ENCODE data around the gene RTP5. TPM values are rescaled to one million over a fixed set of nuclear protein-coding genes. Genes with fewer than 3 reads are reported as not detected.

The RTP5 gene
- total and polyA plus RNA-seq, 2 of the 8 experiments (the other 6 are each of a cell fraction or from before 2014, with no cell fraction given): not detected

GRCh38 chr2:241873803-241874110 lies 4.2 kb downstream of the RTP5 start:
- 91% methylated on average over 7 of the region's 7 CpGs; no CpG with 5 or more reads in 1 of the 2 experiments for WGBS, 2 experiments (ENCODE audit: extremely low coverage in 1 of 2, insufficient coverage in 1 of 2, insufficient read length in 1 of 2, insufficient replicate concordance in 2 of 2, low coverage in 1 of 2, low lambda C conversion rate in 2 of 2, missing lambda C conversion rate in 1 of 2)
- no peak for DNase-seq (ENCODE audit: low read depth in 1 of 2, low spot score in 2 of 2)
- Histone ChIP-seq H2BK5ac (ENCODE audit: low read depth, low read length) (no peak overlapping the region), H2AFZ (ENCODE audit: low read length) (no peak overlapping the region), H3K23me2 (ENCODE audit: low read depth, low read length) (no peaks in the 10 kb centered on the region), H4K5ac (ENCODE audit: insufficient read length, low read depth, low read length) (no peak overlapping the region), H3K79me1 (ENCODE audit: low read depth, low read length) (no peaks in the 10 kb centered on the region), H2BK20ac (ENCODE audit: low read length) (no peak overlapping the region), H2BK12ac (ENCODE audit: low read depth, low read length) (no peak overlapping the region), H3K18ac (ENCODE audit: extremely low read depth, low read length) (no peak overlapping the region), H3K36me3 (ENCODE audit: control insufficient read depth in 2 of 4, insufficient read depth in 4 of 4, low read length in 3 of 4) (no peaks in the 10 kb centered on the region), H3K4me2 (ENCODE audit: insufficient read depth in 1 of 2, low read depth in 2 of 2, low read length in 2 of 2) (no peak overlapping the region), H3K27ac (ENCODE audit: low read depth, low read length) (no peak overlapping the region), H2BK15ac (ENCODE audit: low read length) (no peak overlapping the region), H3K23ac (ENCODE audit: insufficient read length) (no peak overlapping the region), H3K9me3 (ENCODE audit: insufficient read depth in 2 of 2, low read depth in 1 of 2, low read length in 1 of 2) (peaks cover 7 to 18% of the 10 kb centered on the region in 2 experiments; a peak in 3 of 4 replicates), H4K20me1 (replicated peaks in 1 of 2; ENCODE audit: control insufficient read depth in 1 of 2, insufficient read depth in 2 of 2, low read length in 2 of 2) (no peaks in the 10 kb centered on the region), H3K9ac (replicated peaks in 1 of 4; ENCODE audit: extremely low read depth in 1 of 4, low read depth in 3 of 4, low read length in 3 of 4) (no peak overlapping the region), H2BK120ac (replicated peaks; ENCODE audit: low read depth, low read length) (no peak overlapping the region), H3K27me3 (replicated peaks in 1 of 4; ENCODE audit: control insufficient read depth in 3 of 4, extremely low read depth in 1 of 4, insufficient read depth in 3 of 4, low read length in 3 of 4) (no peaks in the 10 kb centered on the region), H3K4ac (replicated peaks; ENCODE audit: insufficient read length, low read depth, low read length) (no peak overlapping the region), H3K4me3 (ENCODE audit: extremely low read depth in 1 of 4, insufficient read depth in 2 of 4, low read depth in 3 of 4, low read length in 4 of 4) (no peak overlapping the region), H4K8ac (ENCODE audit: extremely low read depth, insufficient read depth, low read length) (no peak overlapping the region), H3K79me2 (ENCODE audit: control insufficient read depth in 1 of 2, insufficient read depth in 2 of 2, low read length in 2 of 2) (no peaks in the 10 kb centered on the region), H2AK5ac (ENCODE audit: low read depth, low read length) (no peak overlapping the region), H3K4me1 (replicated peaks in 1 of 4; ENCODE audit: control insufficient read depth in 3 of 4, insufficient read depth in 4 of 4, low read length in 3 of 4) (no peaks in the 10 kb centered on the region; a peak in 1 of 7 replicates), H3K56ac (replicated peaks; ENCODE audit: insufficient read length, low read depth, low read length) (no peak overlapping the region), H3K14ac (ENCODE audit: insufficient read length) (no peak overlapping the region), H4K91ac (replicated peaks; ENCODE audit: insufficient read length, low read length) (no peak overlapping the region)
- ChIA-PET POLR2A (ENCODE audit: partially characterized antibody) (interaction anchor here (0.7 kb wide), 1 partner anchor 172 kb away, joined by 4 read pairs; the partner anchor contains the start of gene ING5), CTCF (ENCODE audit: partially characterized antibody) (interaction anchor here (1.3 kb wide), 1 partner anchor 141 kb away, joined by 3 read pairs; no protein-coding TSS in a partner anchor)
- no peak for FAIRE-seq
- TF ChIP-seq CTBP2 (IDR thresholded peaks at IDR 0.05; ENCODE audit: borderline replicate concordance, insufficient read depth, insufficient read length, low read length) (no peak), MAX (IDR thresholded peaks at IDR 0.05) (no peak), KDM4A (IDR thresholded peaks at IDR 0.05; ENCODE audit: low read depth, low read length, severe bottlenecking) (no peak), CTCF (IDR thresholded peaks at IDR 0.05; ENCODE audit: control extremely low read depth in 1 of 3, insufficient read depth in 1 of 3, low read depth in 1 of 3, low read length in 3 of 3) (no peak), SIX5 (IDR thresholded peaks at IDR 0.05; ENCODE audit: low read depth, low read length) (no peak)
